Liver (tissue), 9 donors: ENCODE data around the gene TSPYL2. TPM values are rescaled to one million over a fixed set of nuclear protein-coding genes. Genes with fewer than 3 reads are reported as not detected.

Experiments
- DNase-seq: peaks from one replicate; pipeline ENCODE4 v3.0.0-alpha.2; 2017; ENCODE audit warnings: low spot score
- H3K27ac ChIP-seq, 2 donors: one replicate each; pipeline ENCODE4 v1.7.0; 2013; ENCODE audit warnings: inconsistent platforms in 2 of 2, low read length in 2 of 2, control low read depth in 1 of 2, low read depth in 1 of 2, mild to moderate bottlenecking in 1 of 2
- H3K27me3 ChIP-seq, 4 donors: one replicate each; pipeline versions ENCODE4 v1.6.1 to v1.7.0; 2013; ENCODE audit warnings: low read length in 3 of 4, inconsistent platforms in 1 of 4, mild to moderate bottlenecking in 1 of 4, moderate library complexity in 1 of 4; ENCODE audit not compliant: control insufficient read depth in 4 of 4, insufficient read depth in 4 of 4
- H3K36me3 ChIP-seq, 4 donors: one replicate each; pipeline versions ENCODE4 v1.6.1 to v1.7.0; 2013; ENCODE audit warnings: low read length in 3 of 4, mild to moderate bottlenecking in 3 of 4, low read depth in 1 of 4, moderate library complexity in 1 of 4; ENCODE audit not compliant: control insufficient read depth in 4 of 4, insufficient read depth in 3 of 4
- H3K4me1 ChIP-seq, 4 donors: one replicate each; pipeline versions ENCODE4 v1.6.1 to v1.7.0; 2013; ENCODE audit warnings: low read length in 3 of 4, mild to moderate bottlenecking in 3 of 4, moderate library complexity in 1 of 4; ENCODE audit not compliant: control insufficient read depth in 4 of 4, insufficient read depth in 4 of 4
- H3K4me3 ChIP-seq, 3 donors: one replicate each; pipeline versions ENCODE4 v1.6.1 to v1.7.0; 2013; ENCODE audit warnings: low read length in 3 of 3, control low read depth in 1 of 3, low read depth in 1 of 3, mild to moderate bottlenecking in 1 of 3
- H3K9ac ChIP-seq, 2 donors: one replicate each; pipeline ENCODE4 v1.7.0; 2013; ENCODE audit warnings: low read length in 2 of 2, mild to moderate bottlenecking in 2 of 2, moderate library complexity in 2 of 2, control low read depth in 1 of 2, low read depth in 1 of 2
- H3K9me3 ChIP-seq, 4 donors: one replicate each; pipeline versions ENCODE4 v1.6.1 to v1.7.0; 2013; ENCODE audit warnings: low read length in 3 of 4; ENCODE audit not compliant: control insufficient read depth in 4 of 4
- ATF3 ChIP-seq: IDR thresholded peaks from 2 replicates; pipeline ENCODE4 v1.6.1; 2016; ENCODE audit warnings: antibody characterized with exemption
- CTCF ChIP-seq: fragments of 150-350 bp; IDR thresholded peaks from 2 replicates; pipeline ENCODE4 v1.5.1; 2017; ENCODE audit warnings: improper control_type of control experiment, low read depth, low read length; ENCODE audit not compliant: missing input control
- EGR1 ChIP-seq, 2 donors: IDR thresholded peaks; 2 replicates each; pipeline ENCODE4 v1.6.1; 2016 to 2018; ENCODE audit warnings: antibody characterized with exemption in 2 of 2, low read depth in 2 of 2
- FOXA1 ChIP-seq: IDR thresholded peaks from 2 replicates; pipeline ENCODE4 v1.6.1; 2016; ENCODE audit warnings: antibody characterized with exemption
- FOXA2 ChIP-seq: IDR thresholded peaks from 2 replicates; pipeline ENCODE4 v1.6.1; 2016; ENCODE audit warnings: antibody characterized with exemption
- GABPA ChIP-seq, 2 donors: IDR thresholded peaks in 1 of 2; conservative IDR thresholded peaks in 1 of 2; 2 replicates each; pipeline ENCODE4 v1.6.1; 2016; ENCODE audit warnings: antibody characterized with exemption in 2 of 2, mild to moderate bottlenecking in 1 of 2, moderate library complexity in 1 of 2
- HNF4A ChIP-seq, 2 donors: conservative IDR thresholded peaks; 2 replicates each; pipeline ENCODE4 v1.6.1; 2016; ENCODE audit warnings: antibody characterized with exemption in 2 of 2, mild to moderate bottlenecking in 2 of 2
- JUND ChIP-seq, 2 donors: IDR thresholded peaks; 2 replicates each; pipeline ENCODE4 v1.6.1; 2016; ENCODE audit warnings: antibody characterized with exemption in 2 of 2
- NR2F2 ChIP-seq: IDR thresholded peaks from 2 replicates; pipeline ENCODE4 v1.6.1; 2016; ENCODE audit warnings: antibody characterized with exemption
- RAD21 ChIP-seq, 2 donors: IDR thresholded peaks; 2 replicates each; pipeline ENCODE4 v1.6.1; 2016; ENCODE audit warnings: antibody characterized with exemption in 2 of 2, mild to moderate bottlenecking in 2 of 2
- RXRA ChIP-seq, 2 donors: IDR thresholded peaks; 2 replicates each; pipeline ENCODE4 v1.6.1; 2017 to 2018; ENCODE audit warnings: antibody characterized with exemption in 2 of 2, mild to moderate bottlenecking in 1 of 2
- SP1 ChIP-seq: IDR thresholded peaks from 2 replicates; pipeline ENCODE4 v1.6.1; 2018; ENCODE audit warnings: antibody characterized with exemption, mild to moderate bottlenecking
- TAF1 ChIP-seq: conservative IDR thresholded peaks from 2 replicates; pipeline ENCODE4 v1.6.1; 2016; ENCODE audit warnings: antibody characterized with exemption, mild to moderate bottlenecking
- YY1 ChIP-seq: IDR thresholded peaks from 2 replicates; pipeline ENCODE4 v1.6.1; 2016; ENCODE audit warnings: antibody characterized with exemption, mild to moderate bottlenecking
- WGBS: extraction: QIAGEN DNeasy Blood & Tissue Kit; methylation state at CpG from one replicate; pipeline ENCODE4 v1.1.7; 2013; 5-methylcytosine and 5-hydroxymethylcytosine counted together
- polyA plus RNA-seq, 2 donors: library from polyadenylated mRNA; stranded (reverse) in 1 of 2; unstranded in 1 of 2; fragments of 200-250 nt in 1 of 2; fragments of >200 nt in 1 of 2; fragmentation: Nextera tagmentation in 1 of 2; extraction: Ambion mirVana in 1 of 2; gene quantifications; one replicate each; pipeline versions ENCODE4 v1.2.1 to v1.2.3, GENCODE V29; 2013 to 2015
- total RNA-seq, 2 donors: library from RNA; depleted of rRNA; stranded (reverse); fragments of >200 nt; gene quantifications; one replicate each; pipeline ENCODE4 v1.2.3, GENCODE V29; 2014
- TF ChIP-seq, protein P1 (sequence below): IDR thresholded peaks from 2 replicates; pipeline ENCODE4 v1.6.1; 2016; ENCODE audit warnings: antibody characterized with exemption
- TF ChIP-seq, protein P2 (sequence below): IDR thresholded peaks from 2 replicates; pipeline ENCODE4 v1.6.1; 2016; ENCODE audit warnings: antibody characterized with exemption
- TF ChIP-seq, protein P3 (sequence below): IDR thresholded peaks from 2 replicates; pipeline ENCODE4 v1.6.1; 2016; ENCODE audit warnings: antibody characterized with exemption, mild to moderate bottlenecking
- donor health status: healthy.
- donor health status: healthy.
- donor health status: healthy.
- donor health status: healthy.
- donor health status: healthy.

The TSPYL2 gene
- total and polyA plus RNA-seq, 4 donors = 2.5 to 8.0 (median 4.8) TPM

DNA sequence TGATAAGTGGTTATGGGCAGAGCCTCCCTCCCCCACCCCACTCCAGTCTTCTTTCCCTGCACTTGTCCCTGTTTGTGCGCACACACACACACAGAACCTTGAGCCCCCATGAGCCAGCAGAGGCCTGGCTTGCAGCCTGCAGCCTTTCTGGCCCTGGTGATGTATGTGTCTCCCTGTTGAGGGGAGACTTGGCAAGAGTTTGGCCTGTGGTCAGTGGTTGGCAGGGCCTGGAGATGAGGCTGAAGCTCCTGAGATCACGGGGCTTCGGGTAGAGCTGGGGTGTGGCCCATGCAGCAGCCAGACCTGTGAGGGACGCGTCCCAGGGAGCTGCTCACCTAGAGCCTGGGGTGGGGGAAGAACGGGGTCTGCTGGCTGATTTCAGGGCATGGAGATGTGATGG lies 31.3 kb upstream of the TSPYL2 start:
- Histone ChIP-seq H3K4me3 (no peak overlapping the region), H3K27me3 (peaks cover 0 to 3% (median 0%) of the 10 kb centered on the region in 4 donors), H3K27ac (no peak overlapping the region), H3K4me1 (no peaks in the 10 kb centered on the region), H3K9me3 (no peaks in the 10 kb centered on the region), H3K9ac (no peak overlapping the region), H3K36me3 (no peaks in the 10 kb centered on the region)
- TF ChIP-seq, protein P1, sequence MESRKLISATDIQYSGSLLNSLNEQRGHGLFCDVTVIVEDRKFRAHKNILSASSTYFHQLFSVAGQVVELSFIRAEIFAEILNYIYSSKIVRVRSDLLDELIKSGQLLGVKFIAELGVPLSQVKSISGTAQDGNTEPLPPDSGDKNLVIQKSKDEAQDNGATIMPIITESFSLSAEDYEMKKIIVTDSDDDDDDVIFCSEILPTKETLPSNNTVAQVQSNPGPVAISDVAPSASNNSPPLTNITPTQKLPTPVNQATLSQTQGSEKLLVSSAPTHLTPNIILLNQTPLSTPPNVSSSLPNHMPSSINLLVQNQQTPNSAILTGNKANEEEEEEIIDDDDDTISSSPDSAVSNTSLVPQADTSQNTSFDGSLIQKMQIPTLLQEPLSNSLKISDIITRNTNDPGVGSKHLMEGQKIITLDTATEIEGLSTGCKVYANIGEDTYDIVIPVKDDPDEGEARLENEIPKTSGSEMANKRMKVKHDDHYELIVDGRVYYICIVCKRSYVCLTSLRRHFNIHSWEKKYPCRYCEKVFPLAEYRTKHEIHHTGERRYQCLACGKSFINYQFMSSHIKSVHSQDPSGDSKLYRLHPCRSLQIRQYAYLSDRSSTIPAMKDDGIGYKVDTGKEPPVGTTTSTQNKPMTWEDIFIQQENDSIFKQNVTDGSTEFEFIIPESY = no peak
- TF ChIP-seq, protein P2, sequence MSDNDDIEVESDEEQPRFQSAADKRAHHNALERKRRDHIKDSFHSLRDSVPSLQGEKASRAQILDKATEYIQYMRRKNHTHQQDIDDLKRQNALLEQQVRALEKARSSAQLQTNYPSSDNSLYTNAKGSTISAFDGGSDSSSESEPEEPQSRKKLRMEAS = no peak
- TF ChIP-seq EGR1 (IDR thresholded peaks at IDR 0.05; ENCODE audit: low read depth in 2 of 2) = no peak
- no peak for TF ChIP-seq FOXA2
- no peak for TF ChIP-seq FOXA1
- no peak for TF ChIP-seq NR2F2
- no peak for TF ChIP-seq CTCF
- TF ChIP-seq RAD21 (IDR thresholded peaks at IDR 0.05) = no peak
- TF ChIP-seq, protein P3, sequence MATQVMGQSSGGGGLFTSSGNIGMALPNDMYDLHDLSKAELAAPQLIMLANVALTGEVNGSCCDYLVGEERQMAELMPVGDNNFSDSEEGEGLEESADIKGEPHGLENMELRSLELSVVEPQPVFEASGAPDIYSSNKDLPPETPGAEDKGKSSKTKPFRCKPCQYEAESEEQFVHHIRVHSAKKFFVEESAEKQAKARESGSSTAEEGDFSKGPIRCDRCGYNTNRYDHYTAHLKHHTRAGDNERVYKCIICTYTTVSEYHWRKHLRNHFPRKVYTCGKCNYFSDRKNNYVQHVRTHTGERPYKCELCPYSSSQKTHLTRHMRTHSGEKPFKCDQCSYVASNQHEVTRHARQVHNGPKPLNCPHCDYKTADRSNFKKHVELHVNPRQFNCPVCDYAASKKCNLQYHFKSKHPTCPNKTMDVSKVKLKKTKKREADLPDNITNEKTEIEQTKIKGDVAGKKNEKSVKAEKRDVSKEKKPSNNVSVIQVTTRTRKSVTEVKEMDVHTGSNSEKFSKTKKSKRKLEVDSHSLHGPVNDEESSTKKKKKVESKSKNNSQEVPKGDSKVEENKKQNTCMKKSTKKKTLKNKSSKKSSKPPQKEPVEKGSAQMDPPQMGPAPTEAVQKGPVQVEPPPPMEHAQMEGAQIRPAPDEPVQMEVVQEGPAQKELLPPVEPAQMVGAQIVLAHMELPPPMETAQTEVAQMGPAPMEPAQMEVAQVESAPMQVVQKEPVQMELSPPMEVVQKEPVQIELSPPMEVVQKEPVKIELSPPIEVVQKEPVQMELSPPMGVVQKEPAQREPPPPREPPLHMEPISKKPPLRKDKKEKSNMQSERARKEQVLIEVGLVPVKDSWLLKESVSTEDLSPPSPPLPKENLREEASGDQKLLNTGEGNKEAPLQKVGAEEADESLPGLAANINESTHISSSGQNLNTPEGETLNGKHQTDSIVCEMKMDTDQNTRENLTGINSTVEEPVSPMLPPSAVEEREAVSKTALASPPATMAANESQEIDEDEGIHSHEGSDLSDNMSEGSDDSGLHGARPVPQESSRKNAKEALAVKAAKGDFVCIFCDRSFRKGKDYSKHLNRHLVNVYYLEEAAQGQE = no peak
- TF ChIP-seq SP1 = no peak
- no peak for TF ChIP-seq RXRA (IDR thresholded peaks at IDR 0.05)
- TF ChIP-seq HNF4A (conservative IDR thresholded peaks at IDR 0.05) = no peak
- TF ChIP-seq GABPA (IDR thresholded peaks at IDR 0.05 in 1 of 2, conservative IDR thresholded peaks at IDR 0.05 in 1 of 2) = no peak
- no peak for TF ChIP-seq TAF1
- no peak for TF ChIP-seq JUND (IDR thresholded peaks at IDR 0.05)
- TF ChIP-seq ATF3 = no peak
- TF ChIP-seq YY1 = no peak
- 93% methylated on average over 6 of the region's 6 CpGs for WGBS
- DNase-seq = no peak
